K562 (cell line): ENCODE results near the gene AMMECR1.
"Not testable (repeated sequence)": the region's sequence is repeated elsewhere in the genome, so short reads cannot be mapped to it uniquely, and the experiment has no call there.

Source experiments
- CTCF ChIP-seq, 3 experiments: IDR thresholded peaks in 2 of 3; conservative IDR thresholded peaks in 1 of 3; 2 replicates each; pipeline ENCODE4 v1.5.1; 2011 to 2012; ENCODE audit warnings: low read length in 3 of 3, mild to moderate bottlenecking in 3 of 3, control low read depth in 2 of 3, improper control_type of control experiment in 1 of 3, inconsistent platforms in 1 of 3, low read depth in 1 of 3, mixed read lengths in 1 of 3, moderate library complexity in 1 of 3; ENCODE audit not compliant: insufficient read depth in 2 of 3
- HNRNPUL1 ChIP-seq: fragments of 200-400 bp; formaldehyde crosslinking; IDR thresholded peaks from 2 replicates; pipeline ENCODE4 v1.6.1; 2017; ENCODE audit warnings: low read length
- NR2F6 ChIP-seq: fragments of 450-650 bp; formaldehyde crosslinking; IDR thresholded peaks from 2 replicates; pipeline ENCODE4 v1.4.0; 2020; ENCODE audit warnings: mild to moderate bottlenecking
- NUFIP1 ChIP-seq: fragments of 450-650 bp; IDR thresholded peaks from 2 replicates; pipeline ENCODE4 v1.6.1; 2018; ENCODE audit not compliant: partially characterized antibody
- SRSF9 ChIP-seq: fragments of 200-400 bp; formaldehyde crosslinking; IDR thresholded peaks from 2 replicates; pipeline ENCODE4 v1.6.1; 2017; ENCODE audit warnings: low read depth, low read length, borderline replicate concordance
- USF2 ChIP-seq: sonication (generic); formaldehyde crosslinking; IDR thresholded peaks from 2 replicates; pipeline ENCODE4 v1.5.0; 2020; ENCODE audit warnings: missing genetic modification reagents
- ZNF398 ChIP-seq: fragments of 250-450 bp; sonication (Bioruptor Pico); IDR thresholded peaks from 2 replicates; pipeline ENCODE4 v1.8.0; 2021; ENCODE audit warnings: moderate library complexity, mild to moderate bottlenecking, inconsistent platforms

DNA sequence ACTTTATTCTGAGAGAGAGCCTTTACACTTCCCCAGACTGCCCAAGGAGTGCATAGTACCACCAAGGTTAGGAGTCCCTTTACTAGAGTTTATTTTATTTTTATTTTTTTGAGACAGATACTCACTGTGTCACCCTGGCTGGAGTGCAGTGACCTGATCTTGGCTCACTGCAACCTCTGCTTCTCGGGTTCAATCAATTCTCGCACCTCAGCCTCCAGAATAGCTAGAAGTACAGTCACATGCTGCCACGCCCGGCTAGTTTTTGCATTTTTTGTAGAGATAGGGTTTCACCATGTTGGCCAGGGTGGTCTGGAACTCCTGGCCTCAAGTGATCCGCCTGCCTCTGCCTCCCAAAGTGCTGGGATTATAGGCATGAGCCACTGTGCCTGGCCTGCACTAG lies 163.6 kb downstream of the AMMECR1 start:
- TF ChIP-seq ZNF398 (CRISPR knock-in tag); NR2F6 (CRISPR knock-in tag); NUFIP1; USF2 (CRISPR knock-in tag); CTCF (IDR thresholded peaks at IDR 0.05 in 2 of 3, conservative IDR thresholded peaks at IDR 0.05 in 1 of 3; ENCODE audit: insufficient read depth in 2 of 3, low read depth in 1 of 3, low read length in 3 of 3); SRSF9; HNRNPUL1: not testable (repeated sequence)
